Measurements from ENCODE around the gene RRM1.

The RRM1 gene

DNA sequence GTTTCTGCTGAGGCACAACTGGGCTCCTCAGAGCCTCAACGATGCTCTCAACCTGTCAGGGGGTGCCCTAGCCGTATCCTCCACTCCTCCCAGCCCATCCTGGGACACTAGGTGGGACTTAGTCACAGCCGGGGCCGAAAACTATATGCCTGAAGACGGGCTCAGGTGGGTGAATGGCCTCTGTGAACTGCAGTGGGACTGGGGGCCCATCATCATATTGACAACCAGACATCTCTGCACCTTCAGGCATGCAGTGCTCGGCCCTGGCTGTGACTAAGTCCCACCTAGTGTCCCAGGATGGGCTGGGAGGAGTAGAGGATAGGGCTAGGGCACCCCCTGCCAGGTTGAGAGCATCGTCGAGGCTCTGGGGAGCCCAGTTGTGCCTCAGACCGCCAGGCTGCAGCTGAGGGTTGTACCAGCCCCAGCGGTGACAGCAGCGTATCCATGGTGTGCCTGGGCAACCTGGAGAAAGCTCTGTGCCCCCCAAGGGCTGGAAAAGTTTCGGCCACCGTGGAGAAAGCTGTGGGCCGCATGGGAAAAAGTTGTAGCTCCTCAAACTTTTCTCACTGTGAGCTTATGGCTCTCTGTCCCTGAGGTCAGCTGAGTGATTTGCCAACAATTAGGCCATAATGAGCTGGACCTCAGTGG is 88.9 kb downstream of the RRM1 start:
- no peak for TF ChIP-seq SIN3A (IDR thresholded peaks at IDR 0.05; ENCODE audit: borderline replicate concordance, insufficient read depth, low read length)
- no peak for TF ChIP-seq TAF1 (IDR thresholded peaks at IDR 0.05; ENCODE audit: borderline replicate concordance, insufficient read depth, low read length)
- no peak for TF ChIP-seq POLR2AphosphoS5 (IDR thresholded peaks at IDR 0.05; ENCODE audit: low read depth, low read length)

DNA sequence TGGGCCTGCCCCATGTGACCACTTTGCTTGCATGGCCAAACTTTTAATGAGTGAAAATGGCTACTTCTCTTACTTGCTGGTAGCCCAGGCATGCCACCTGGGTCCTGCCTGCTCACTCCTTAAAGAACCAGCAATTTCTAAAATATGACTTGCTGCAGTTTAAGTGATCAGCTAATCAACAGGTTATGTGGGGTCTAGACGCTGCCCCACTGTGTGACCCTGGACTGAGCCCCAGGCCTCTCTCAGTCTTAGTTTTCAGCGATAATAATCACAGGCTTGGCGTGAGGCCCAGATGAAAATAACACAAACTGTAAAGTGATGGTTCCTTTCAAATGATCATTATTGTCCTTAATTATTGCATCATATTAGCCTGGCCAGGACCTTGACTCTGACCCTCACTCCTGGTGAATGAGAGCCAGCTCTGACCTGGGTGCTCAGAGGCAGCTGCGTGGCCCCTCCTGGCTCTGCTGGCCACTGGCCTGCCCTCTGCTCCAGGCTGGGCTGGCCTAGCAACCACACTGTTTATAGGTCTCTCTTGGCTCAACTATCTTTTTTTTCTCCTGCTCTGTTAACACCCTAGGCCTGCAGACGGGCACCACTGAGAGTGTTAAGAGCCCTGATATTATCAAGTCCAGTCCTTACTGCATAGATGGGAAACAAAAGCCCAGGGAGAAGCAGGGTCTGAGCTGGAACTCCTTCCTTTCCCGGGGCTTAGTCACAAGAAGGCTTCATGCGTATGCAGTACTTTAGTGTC is 89.7 kb downstream of the RRM1 start:
- no peak for TF ChIP-seq FOXP2 (optimal IDR thresholded peaks at IDR 0.05; ENCODE audit: borderline replicate concordance, extremely low read depth, extremely low read length, insufficient read depth)
- TF ChIP-seq, protein P1, sequence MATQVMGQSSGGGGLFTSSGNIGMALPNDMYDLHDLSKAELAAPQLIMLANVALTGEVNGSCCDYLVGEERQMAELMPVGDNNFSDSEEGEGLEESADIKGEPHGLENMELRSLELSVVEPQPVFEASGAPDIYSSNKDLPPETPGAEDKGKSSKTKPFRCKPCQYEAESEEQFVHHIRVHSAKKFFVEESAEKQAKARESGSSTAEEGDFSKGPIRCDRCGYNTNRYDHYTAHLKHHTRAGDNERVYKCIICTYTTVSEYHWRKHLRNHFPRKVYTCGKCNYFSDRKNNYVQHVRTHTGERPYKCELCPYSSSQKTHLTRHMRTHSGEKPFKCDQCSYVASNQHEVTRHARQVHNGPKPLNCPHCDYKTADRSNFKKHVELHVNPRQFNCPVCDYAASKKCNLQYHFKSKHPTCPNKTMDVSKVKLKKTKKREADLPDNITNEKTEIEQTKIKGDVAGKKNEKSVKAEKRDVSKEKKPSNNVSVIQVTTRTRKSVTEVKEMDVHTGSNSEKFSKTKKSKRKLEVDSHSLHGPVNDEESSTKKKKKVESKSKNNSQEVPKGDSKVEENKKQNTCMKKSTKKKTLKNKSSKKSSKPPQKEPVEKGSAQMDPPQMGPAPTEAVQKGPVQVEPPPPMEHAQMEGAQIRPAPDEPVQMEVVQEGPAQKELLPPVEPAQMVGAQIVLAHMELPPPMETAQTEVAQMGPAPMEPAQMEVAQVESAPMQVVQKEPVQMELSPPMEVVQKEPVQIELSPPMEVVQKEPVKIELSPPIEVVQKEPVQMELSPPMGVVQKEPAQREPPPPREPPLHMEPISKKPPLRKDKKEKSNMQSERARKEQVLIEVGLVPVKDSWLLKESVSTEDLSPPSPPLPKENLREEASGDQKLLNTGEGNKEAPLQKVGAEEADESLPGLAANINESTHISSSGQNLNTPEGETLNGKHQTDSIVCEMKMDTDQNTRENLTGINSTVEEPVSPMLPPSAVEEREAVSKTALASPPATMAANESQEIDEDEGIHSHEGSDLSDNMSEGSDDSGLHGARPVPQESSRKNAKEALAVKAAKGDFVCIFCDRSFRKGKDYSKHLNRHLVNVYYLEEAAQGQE (IDR thresholded peaks at IDR 0.05; ENCODE audit: insufficient read depth in 1 of 2, low read depth in 2 of 2, low read length in 2 of 2): no peak

DNA sequence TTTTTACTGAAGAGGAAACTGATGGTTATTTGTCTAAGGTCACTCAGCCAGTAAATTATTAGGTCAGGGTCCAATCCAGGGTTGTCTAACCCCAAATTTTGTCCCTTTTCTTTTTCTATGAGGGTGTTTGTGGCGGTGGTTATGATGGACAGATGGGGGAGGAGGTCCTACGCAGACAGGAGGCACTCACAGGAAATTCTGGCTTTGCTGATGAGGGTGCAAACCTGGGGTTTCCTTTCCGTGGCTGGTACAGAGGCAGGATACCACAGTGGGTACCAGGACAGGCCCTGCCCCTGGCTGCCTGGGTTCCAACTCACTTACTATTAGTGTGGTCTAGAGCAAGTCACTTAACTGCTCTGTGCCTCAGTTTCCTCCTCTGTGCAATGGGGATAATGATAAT is 91.0 kb downstream of the RRM1 start:
- TF ChIP-seq, protein P1 (IDR thresholded peaks at IDR 0.05; ENCODE audit: insufficient read depth in 1 of 2, low read depth in 2 of 2, low read length in 2 of 2): no peak
- no peak for TF ChIP-seq POLR2AphosphoS5 (IDR thresholded peaks at IDR 0.05; ENCODE audit: low read depth, low read length)
- TF ChIP-seq SIN3A (IDR thresholded peaks at IDR 0.05; ENCODE audit: borderline replicate concordance, insufficient read depth, low read length): no peak
- TF ChIP-seq TAF1 (IDR thresholded peaks at IDR 0.05; ENCODE audit: borderline replicate concordance, insufficient read depth, low read length): no peak
- no peak for TF ChIP-seq FOXP2 (optimal IDR thresholded peaks at IDR 0.05; ENCODE audit: borderline replicate concordance, extremely low read depth, extremely low read length, insufficient read depth)

DNA sequence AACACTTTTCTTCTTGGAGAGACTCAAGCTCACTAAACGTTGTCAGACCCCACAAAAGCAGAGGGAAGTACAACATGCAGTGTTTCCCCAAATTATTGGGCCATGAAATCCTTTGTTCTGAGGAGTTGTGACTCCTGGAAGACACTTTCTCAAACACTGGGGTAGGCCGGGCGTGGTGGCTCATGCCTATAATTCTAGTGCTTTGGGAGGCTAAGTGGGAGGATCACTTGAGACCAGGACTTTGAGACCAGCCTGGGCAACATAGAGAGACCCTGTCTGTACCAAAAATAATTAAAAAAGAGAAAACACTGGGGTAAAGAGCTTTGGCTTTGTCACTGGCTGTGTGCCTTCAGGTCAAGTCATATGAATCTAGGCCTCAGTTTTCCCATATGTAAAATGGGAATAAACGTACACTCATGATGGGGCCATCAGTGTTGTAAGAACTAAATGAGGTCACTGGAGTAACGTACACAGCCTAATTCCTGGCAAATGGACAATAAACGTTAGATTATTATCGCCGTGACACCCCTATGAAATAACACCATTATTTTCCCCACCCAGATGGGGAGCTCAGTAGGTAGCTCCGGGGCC is 92.0 kb downstream of the RRM1 start:
- peak; percentile 32; the same call in 1 of the 2 replicates for TF ChIP-seq TAF1 (IDR thresholded peaks at IDR 0.05; ENCODE audit: borderline replicate concordance, insufficient read depth, low read length)
- TF ChIP-seq, protein P1 (IDR thresholded peaks at IDR 0.05; ENCODE audit: insufficient read depth in 1 of 2, low read depth in 2 of 2, low read length in 2 of 2): no peak

DNA sequence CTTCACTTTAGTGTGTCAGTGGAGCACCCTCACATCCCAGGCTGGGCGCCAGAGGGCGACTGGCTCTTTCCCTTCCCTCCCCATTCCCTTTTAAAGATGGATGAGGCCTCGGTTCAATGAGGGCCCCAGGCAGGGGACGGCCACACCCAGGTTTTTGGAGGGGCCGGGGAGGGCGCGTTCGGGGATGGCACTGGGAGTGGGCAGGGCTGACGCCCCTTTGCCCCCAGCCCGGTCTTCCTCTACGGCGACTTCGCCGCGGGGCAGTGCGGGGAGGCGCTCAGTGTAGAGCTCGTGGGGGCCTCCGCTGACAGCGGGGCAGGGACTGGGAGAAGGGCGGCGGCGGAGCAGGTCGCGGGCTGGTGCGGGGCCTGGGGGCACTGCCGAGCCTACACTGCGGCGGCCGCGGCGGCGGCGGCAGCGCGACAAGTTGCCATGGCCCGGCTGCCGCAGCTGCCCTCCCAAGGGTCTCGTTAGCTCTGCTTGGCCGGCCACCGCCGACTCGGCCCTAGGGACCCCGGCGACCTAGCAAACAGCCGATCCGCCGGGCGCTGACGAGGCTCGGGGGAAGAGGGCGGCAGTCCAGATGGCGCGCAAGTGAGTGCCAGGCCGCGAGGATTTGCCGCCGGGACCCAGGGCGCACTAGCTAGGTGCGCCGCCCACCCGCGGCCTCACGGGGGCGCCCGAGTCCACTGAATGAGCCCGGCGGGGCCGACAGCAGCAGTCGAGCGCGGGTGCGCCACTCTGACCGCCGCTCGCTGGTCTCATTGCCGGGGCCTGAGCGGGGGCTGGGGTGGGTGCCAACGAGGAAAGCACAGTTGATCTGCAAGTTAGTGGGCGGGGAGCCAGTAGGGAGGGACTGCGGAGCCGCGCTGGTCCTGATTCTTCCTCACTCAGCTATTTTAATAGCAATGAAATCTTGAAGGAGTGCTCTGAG is 92.7 kb downstream of the RRM1 start:
- TF ChIP-seq TAF1 (IDR thresholded peaks at IDR 0.05; ENCODE audit: borderline replicate concordance, insufficient read depth, low read length) (0 out of 2 replicates have a peak, but pooled peaks have one; percentile 9), FOXP2 (optimal IDR thresholded peaks at IDR 0.05; ENCODE audit: borderline replicate concordance, extremely low read depth, extremely low read length, insufficient read depth) (no peak)

Measured in PFSK-1 (cell line).